Stimulated activated CD8-positive, alpha-beta memory T cell treated with anti-CD3 and anti-CD28 coated beads, Interleukin-2, amount 100 ng/mL, for 1 hour (primary cell): ENCODE data around the gene OLFML2B.
"Not testable (repeated sequence)": the region's sequence is repeated elsewhere in the genome, so short reads cannot be mapped to it uniquely, and the experiment has no call there.

ENCODE experiments used
- DNase-seq, 2 donors: peaks; one replicate each; pipeline ENCODE4 v3.0.0-alpha.2; 2020; ENCODE audit warnings: low read depth in 2 of 2

Gene OLFML2B

GRCh38 chr1:162035241-162035640, 11.6 kb upstream of the OLFML2B start:
- no peak for DNase-seq

GRCh38 chr1:162033428-162033827, 9.8 kb upstream of the OLFML2B start:
- no peak for DNase-seq

GRCh38 chr1:162030759-162031280, 7.2 kb upstream of the OLFML2B start:
- DNase-seq = no peak

- DNase-seq = no peak
Observed at GRCh38 chr1:162029157-162029556, 5.5 kb upstream of the OLFML2B start.

GRCh38 chr1:162028726-162029125, 5.1 kb upstream of the OLFML2B start:
- DNase-seq = no peak

GRCh38 chr1:162026881-162027280, 3.2 kb upstream of the OLFML2B start:
- no peak for DNase-seq

- no peak for DNase-seq
Observed at GRCh38 chr1:162025541-162025940, 1.9 kb upstream of the OLFML2B start.

- no peak for DNase-seq
Observed at GRCh38 chr1:162023181-162023546, 505 bp downstream of the OLFML2B start.

- no peak for DNase-seq
Observed at GRCh38 chr1:162022626-162023025, 1.0 kb downstream of the OLFML2B start.

GRCh38 chr1:162021124-162021523, 2.5 kb downstream of the OLFML2B start:
- DNase-seq = no peak

GRCh38 chr1:162020150-162020549, 3.5 kb downstream of the OLFML2B start:
- no peak for DNase-seq

- no peak for DNase-seq
Observed at GRCh38 chr1:162019446-162019845, 4.2 kb downstream of the OLFML2B start.

- no peak for DNase-seq
Observed at GRCh38 chr1:162019006-162019405, 4.7 kb downstream of the OLFML2B start.

- no peak for DNase-seq
Observed at GRCh38 chr1:162018418-162018817, 5.3 kb downstream of the OLFML2B start.

GRCh38 chr1:162017791-162018190, 5.9 kb downstream of the OLFML2B start:
- DNase-seq = not testable (repeated sequence)

- DNase-seq = no peak
Observed at GRCh38 chr1:162016631-162017030, 7.0 kb downstream of the OLFML2B start.

- no peak for DNase-seq
Observed at GRCh38 chr1:162015196-162015595, 8.5 kb downstream of the OLFML2B start.

GRCh38 chr1:162014202-162014601, 9.5 kb downstream of the OLFML2B start:
- DNase-seq = no peak

GRCh38 chr1:162013289-162013688, 10.4 kb downstream of the OLFML2B start:
- no peak for DNase-seq

- no peak for DNase-seq
Observed at GRCh38 chr1:162011337-162012012, 12.2 kb downstream of the OLFML2B start.

- no peak for DNase-seq
Observed at GRCh38 chr1:162010175-162010506, 13.5 kb downstream of the OLFML2B start.

- DNase-seq = no peak
Observed at GRCh38 chr1:162009501-162010174, 14.0 kb downstream of the OLFML2B start.

- DNase-seq = no peak
Observed at GRCh38 chr1:162008799-162009198, 14.9 kb downstream of the OLFML2B start.

GRCh38 chr1:162007466-162007865, 16.2 kb downstream of the OLFML2B start:
- DNase-seq = no peak
